Brain microvascular endothelial cell (primary cell): Measurements from ENCODE around the gene CD28.

ENCODE experiments used
- DNase-seq: peaks from one replicate; pipeline ENCODE4 v3.0.0-alpha.2; 2020
- H3K27ac ChIP-seq: fragments of 250-450 bp; sonication (Bioruptor Pico); 2 replicates; pipeline ENCODE4 v1.5.1; 2020; ENCODE audit warnings: mild to moderate bottlenecking, moderate library complexity
- H3K27me3 ChIP-seq: fragments of 250-450 bp; sonication (Bioruptor Pico); replicated peaks from 2 replicates; pipeline ENCODE4 v1.5.1; 2020; ENCODE audit warnings: mild to moderate bottlenecking
- H3K36me3 ChIP-seq: fragments of 250-450 bp; sonication (Bioruptor Pico); replicated peaks from 2 replicates; pipeline ENCODE4 v1.5.1; 2020; ENCODE audit warnings: mild to moderate bottlenecking
- H3K4me3 ChIP-seq: 2 replicates; pipeline ENCODE4 v1.5.1; 2011; ENCODE audit warnings: low read depth, mild to moderate bottlenecking, control low read depth, low read length, moderate library complexity
- CTCF ChIP-seq: IDR thresholded peaks from 2 replicates; pipeline ENCODE4 v1.5.1; 2011; ENCODE audit warnings: low read depth, mild to moderate bottlenecking, moderate library complexity, low read length, control low read depth, inconsistent platforms; ENCODE audit errors: missing control alignments
- in situ Hi-C: cut with HindIII; loops from 2 replicates; pipeline ENCODE4 v1.10.0; 2017; ENCODE audit warnings: low sequenced_read_pairs, low pct_ligation_motif_present

The CD28 gene

GRCh38 chr2:203745267-203745666 is 38.8 kb downstream of the CD28 start:
- H3K27ac ChIP-seq = no peak overlapping the region
- no peak overlapping the region for H3K4me3 ChIP-seq
- no peaks in the 10 kb centered on the region for H3K36me3 ChIP-seq
- no peak for TF ChIP-seq CTCF
- no peak for DNase-seq
- in situ Hi-C loops = no loop called here
- H3K27me3 ChIP-seq = no peaks in the 10 kb centered on the region

- no peak overlapping the region for H3K27ac ChIP-seq
- DNase-seq = no peak
- in situ Hi-C loops = no loop called here
These were observed 42.1 kb downstream of the CD28 start for GRCh38 chr2:203748331-203749126.

GRCh38 chr2:203750346-203751068 is 44.1 kb downstream of the CD28 start:
- Histone ChIP-seq H3K27me3 (no peaks in the 10 kb centered on the region), H3K27ac (no peak overlapping the region), H3K36me3 (no peaks in the 10 kb centered on the region), H3K4me3 (no peak overlapping the region)
- TF ChIP-seq CTCF = no peak
- no peak for DNase-seq
- in situ Hi-C loops = no loop called here

More at GRCh38 chr2:203748331-203749126, 42.1 kb downstream of the CD28 start:
- Histone ChIP-seq H3K36me3 (no peaks in the 10 kb centered on the region), H3K4me3 (no peak overlapping the region), H3K27me3 (no peaks in the 10 kb centered on the region)
- no peak for TF ChIP-seq CTCF

GRCh38 chr2:203751685-203752271 is 45.3 kb downstream of the CD28 start:
- Histone ChIP-seq H3K4me3 (no peak overlapping the region), H3K27ac (no peak overlapping the region), H3K36me3 (no peaks in the 10 kb centered on the region), H3K27me3 (no peaks in the 10 kb centered on the region)
- in situ Hi-C loops = no loop called here
- no peak for TF ChIP-seq CTCF
- DNase-seq = no peak

GRCh38 chr2:203756161-203756560 is 49.7 kb downstream of the CD28 start:
- H3K27ac ChIP-seq = no peak overlapping the region
- H3K27me3 ChIP-seq = no peaks in the 10 kb centered on the region
- H3K4me3 ChIP-seq = no peak overlapping the region
- in situ Hi-C loops = no loop called here
- H3K36me3 ChIP-seq = no peaks in the 10 kb centered on the region
- TF ChIP-seq CTCF = no peak
- DNase-seq = no peak
